ENCODE results near the gene CORO6. TPM values are rescaled to one million over a fixed set of nuclear protein-coding genes. Genes with fewer than 3 reads are reported as not detected.

CORO6 gene
- total and polyA plus RNA-seq, 2 experiments from 2014 or later, result 2.6 to 5.2 TPM

- Mint-ChIP-seq H3K36me3 (ENCODE audit: low read depth) (no peaks in the 10 kb centered on the region; the same call in 2 of the 3 replicates), H3K4me3 (peak overlapping the region; percentile 72), H3K27me3 (ENCODE audit: insufficient read depth, low read depth, poor library complexity) (peaks cover 35% of the 10 kb centered on the region), H3K4me1 (peaks cover 32% of the 10 kb centered on the region), H3K9me3 (no peaks in the 10 kb centered on the region; the same call in 2 of the 3 replicates), H3K27ac (peak overlapping the region; percentile 59; the same call in 1 of the 2 replicates)
- DNase-seq (ENCODE audit: low spot score) (peak; percentile 52), ATAC-seq (peak; percentile 3; the same call in 2 of the 3 replicates)
- Histone ChIP-seq H3K4me1 (ENCODE audit: insufficient read depth) (peaks cover 22% of the 10 kb centered on the region), H4K20me1 (replicated peaks; ENCODE audit: insufficient read depth) (no peaks in the 10 kb centered on the region; the same call in 1 of the 2 replicates), H3K36me3 (ENCODE audit: insufficient read depth) (no peaks in the 10 kb centered on the region), H3K4me3 (peak overlapping the region; percentile 89), H3K9me2 (ENCODE audit: insufficient read depth) (0 out of 2 replicates have a peak, but pooled peaks cover 4% of the 10 kb centered on the region), H3K27me3 (ENCODE audit: insufficient read depth) (peaks cover 53% of the 10 kb centered on the region), H3K4me2 (peak overlapping the region; percentile 93), H3F3A (replicated peaks; ENCODE audit: low read depth) (no peaks in the 10 kb centered on the region; the same call in 1 of the 2 replicates), H3K27ac (ENCODE audit: low read depth) (peak overlapping the region; percentile 78), H3K79me2 (replicated peaks; ENCODE audit: insufficient read depth) (no peaks in the 10 kb centered on the region), H2AFZ (peak overlapping the region; percentile 60)
- no peak for TF ChIP-seq POLR2AphosphoS5 (IDR thresholded peaks at IDR 0.05; ENCODE audit: low read depth)
- no peak for TF ChIP-seq ETS1 (IDR thresholded peaks at IDR 0.05)
- TF ChIP-seq JUNB (IDR thresholded peaks at IDR 0.05; ENCODE audit: unreplicated experiment), result no peak
- no peak for TF ChIP-seq EZH2phosphoT487 (IDR thresholded peaks at IDR 0.05; ENCODE audit: unreplicated experiment)
- TF ChIP-seq STAT1 (IDR thresholded peaks at IDR 0.05; ENCODE audit: unreplicated experiment), result no peak
- no peak for TF ChIP-seq CREB1 (CRISPR knock-in tag; IDR thresholded peaks at IDR 0.05; ENCODE audit: low read depth)
- TF ChIP-seq CTCF (conservative IDR thresholded peaks at IDR 0.05; ENCODE audit: low read depth in 2 of 2), result no peak
- no peak for TF ChIP-seq ZNF462 (CRISPR knock-in tag; IDR thresholded peaks at IDR 0.05)
- TF ChIP-seq ZNF331 (CRISPR knock-in tag; IDR thresholded peaks at IDR 0.05; ENCODE audit: low read depth), result no peak
- no peak for TF ChIP-seq ZNF114 (CRISPR knock-in tag; IDR thresholded peaks at IDR 0.05)
- no peak for TF ChIP-seq REST (IDR thresholded peaks at IDR 0.05; ENCODE audit: unreplicated experiment)
- TF ChIP-seq EZH2 (IDR thresholded peaks at IDR 0.05; ENCODE audit: low read depth, unreplicated experiment), result no peak
- TF ChIP-seq NANOG (IDR thresholded peaks at IDR 0.05; ENCODE audit: borderline replicate concordance), result no peak
Observed at GRCh38 chr17:29623283-29623647, 553 bp upstream of the CORO6 start.
